ENCODE data around the gene STRA6. TPM values are rescaled to one million over a fixed set of nuclear protein-coding genes. Genes with fewer than 3 reads are reported as not detected.

Gene STRA6
- total and polyA plus RNA-seq, 3 donors from 2014 or later, result 4.1 to 14.1 (median 9.3) TPM

DNA sequence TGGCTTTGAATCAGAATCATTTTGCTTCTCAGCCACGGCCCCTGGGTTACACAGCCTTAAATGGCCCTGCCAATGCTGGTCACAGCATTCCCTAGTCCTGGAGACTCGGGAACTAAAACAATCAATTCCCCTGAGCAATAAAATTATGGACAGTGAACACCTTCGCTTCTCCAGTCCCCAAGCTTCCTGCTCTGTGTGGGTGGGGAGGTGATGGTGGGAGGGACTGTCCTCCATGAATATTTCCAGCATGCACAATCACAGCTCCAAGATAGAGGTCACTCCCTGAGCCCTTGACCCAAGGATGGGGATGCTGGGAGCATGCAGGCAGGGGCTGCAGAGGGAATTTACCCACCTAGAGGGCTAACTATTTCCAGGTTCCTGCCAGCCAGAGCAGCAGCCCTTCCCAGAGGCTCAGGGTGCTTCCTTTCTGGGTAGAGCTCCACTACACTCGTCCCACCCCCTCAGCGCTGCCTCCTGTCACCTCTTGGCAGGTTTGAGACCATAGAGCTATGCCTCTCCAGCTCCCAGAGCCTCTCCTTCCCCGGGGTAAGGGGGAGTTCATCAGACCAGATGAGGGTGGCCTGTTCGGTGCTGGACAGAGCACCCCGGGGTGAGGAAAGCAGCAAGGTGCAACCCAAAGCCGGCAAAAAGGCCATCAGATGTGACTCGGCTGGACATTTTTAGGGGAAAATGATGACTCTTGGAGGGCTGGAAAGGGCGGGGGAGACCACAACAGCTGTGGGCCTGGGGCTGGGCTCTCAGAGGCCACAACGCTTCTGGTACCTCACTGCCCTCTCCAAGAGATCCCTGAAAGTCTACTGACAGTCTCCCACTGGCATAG lies 19.0 kb upstream of the STRA6 start:
- Histone ChIP-seq H3K4me1 (peaks cover 14% of the 10 kb centered on the region), H3K36me3 (ENCODE audit: low read depth, missing control alignments) (no peaks in the 10 kb centered on the region), H3K27ac (no peak overlapping the region), H3K4me3 (no peak overlapping the region), H3K27me3 (no peaks in the 10 kb centered on the region), H3K9me3 (no peaks in the 10 kb centered on the region)
- TF ChIP-seq, protein P1, sequence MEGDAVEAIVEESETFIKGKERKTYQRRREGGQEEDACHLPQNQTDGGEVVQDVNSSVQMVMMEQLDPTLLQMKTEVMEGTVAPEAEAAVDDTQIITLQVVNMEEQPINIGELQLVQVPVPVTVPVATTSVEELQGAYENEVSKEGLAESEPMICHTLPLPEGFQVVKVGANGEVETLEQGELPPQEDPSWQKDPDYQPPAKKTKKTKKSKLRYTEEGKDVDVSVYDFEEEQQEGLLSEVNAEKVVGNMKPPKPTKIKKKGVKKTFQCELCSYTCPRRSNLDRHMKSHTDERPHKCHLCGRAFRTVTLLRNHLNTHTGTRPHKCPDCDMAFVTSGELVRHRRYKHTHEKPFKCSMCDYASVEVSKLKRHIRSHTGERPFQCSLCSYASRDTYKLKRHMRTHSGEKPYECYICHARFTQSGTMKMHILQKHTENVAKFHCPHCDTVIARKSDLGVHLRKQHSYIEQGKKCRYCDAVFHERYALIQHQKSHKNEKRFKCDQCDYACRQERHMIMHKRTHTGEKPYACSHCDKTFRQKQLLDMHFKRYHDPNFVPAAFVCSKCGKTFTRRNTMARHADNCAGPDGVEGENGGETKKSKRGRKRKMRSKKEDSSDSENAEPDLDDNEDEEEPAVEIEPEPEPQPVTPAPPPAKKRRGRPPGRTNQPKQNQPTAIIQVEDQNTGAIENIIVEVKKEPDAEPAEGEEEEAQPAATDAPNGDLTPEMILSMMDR (IDR thresholded peaks at IDR 0.05), result no peak
- TF ChIP-seq POLR2A (IDR thresholded peaks at IDR 0.05), result no peak
- intact Hi-C loops (cut with DNase I; ENCODE audit: low total_unique reads), result no loop called here
- no peak for DNase-seq
- 50 to 60% methylated on average over 10 to 12 of the region's 12 CpGs for WGBS, 2 donors

DNA sequence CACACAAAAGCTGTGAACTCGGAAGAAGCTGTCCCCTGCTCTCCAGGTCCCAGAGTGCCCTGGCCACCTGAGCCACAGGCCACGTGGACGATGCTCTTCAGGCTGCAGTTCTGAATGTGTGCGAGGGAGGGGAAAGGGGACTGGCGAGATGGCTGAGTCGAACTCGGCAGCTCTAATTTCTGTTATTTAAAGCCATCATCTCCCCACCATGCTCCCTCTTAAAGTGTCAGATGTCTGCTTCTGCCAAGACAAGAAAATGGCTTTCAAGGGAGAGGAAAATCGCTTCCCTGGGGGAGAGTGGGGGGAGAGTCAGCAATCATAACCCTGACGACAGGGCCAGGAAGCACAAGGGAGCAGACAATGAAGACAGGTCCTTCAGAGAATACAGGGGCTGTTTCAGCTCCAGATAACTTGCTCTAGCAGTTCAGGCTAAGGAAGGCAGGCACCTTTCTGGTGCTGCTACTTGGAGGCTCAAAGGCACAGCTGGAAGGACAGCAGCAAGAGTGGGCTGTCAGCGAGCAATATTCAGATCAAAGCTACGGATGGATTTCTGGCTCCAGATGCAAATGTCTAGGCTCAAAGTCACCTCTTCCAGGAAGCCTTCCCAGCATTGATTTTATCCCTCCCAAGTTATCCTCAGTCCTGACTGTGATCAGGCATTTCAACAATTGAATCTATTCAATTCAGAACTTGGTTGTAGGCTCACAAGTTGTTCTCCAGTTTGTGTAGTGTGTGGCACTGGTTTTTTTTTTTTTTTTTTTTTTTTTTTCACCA lies 18.1 kb upstream of the STRA6 start:
- TF ChIP-seq, protein P1 (IDR thresholded peaks at IDR 0.05), result no peak
- no peak for TF ChIP-seq POLR2A (IDR thresholded peaks at IDR 0.05)
- intact Hi-C loops (cut with DNase I; ENCODE audit: low total_unique reads), result no loop called here
- Histone ChIP-seq H3K4me1 (peaks cover 14% of the 10 kb centered on the region), H3K9me3 (no peaks in the 10 kb centered on the region), H3K36me3 (ENCODE audit: low read depth, missing control alignments) (no peaks in the 10 kb centered on the region), H3K27me3 (no peaks in the 10 kb centered on the region), H3K27ac (no peak overlapping the region), H3K4me3 (no peak overlapping the region)
- WGBS, 2 donors, result 77 to 86% methylated on average over 9 to 11 of the region's 11 CpGs
- DNase-seq, result no peak

DNA sequence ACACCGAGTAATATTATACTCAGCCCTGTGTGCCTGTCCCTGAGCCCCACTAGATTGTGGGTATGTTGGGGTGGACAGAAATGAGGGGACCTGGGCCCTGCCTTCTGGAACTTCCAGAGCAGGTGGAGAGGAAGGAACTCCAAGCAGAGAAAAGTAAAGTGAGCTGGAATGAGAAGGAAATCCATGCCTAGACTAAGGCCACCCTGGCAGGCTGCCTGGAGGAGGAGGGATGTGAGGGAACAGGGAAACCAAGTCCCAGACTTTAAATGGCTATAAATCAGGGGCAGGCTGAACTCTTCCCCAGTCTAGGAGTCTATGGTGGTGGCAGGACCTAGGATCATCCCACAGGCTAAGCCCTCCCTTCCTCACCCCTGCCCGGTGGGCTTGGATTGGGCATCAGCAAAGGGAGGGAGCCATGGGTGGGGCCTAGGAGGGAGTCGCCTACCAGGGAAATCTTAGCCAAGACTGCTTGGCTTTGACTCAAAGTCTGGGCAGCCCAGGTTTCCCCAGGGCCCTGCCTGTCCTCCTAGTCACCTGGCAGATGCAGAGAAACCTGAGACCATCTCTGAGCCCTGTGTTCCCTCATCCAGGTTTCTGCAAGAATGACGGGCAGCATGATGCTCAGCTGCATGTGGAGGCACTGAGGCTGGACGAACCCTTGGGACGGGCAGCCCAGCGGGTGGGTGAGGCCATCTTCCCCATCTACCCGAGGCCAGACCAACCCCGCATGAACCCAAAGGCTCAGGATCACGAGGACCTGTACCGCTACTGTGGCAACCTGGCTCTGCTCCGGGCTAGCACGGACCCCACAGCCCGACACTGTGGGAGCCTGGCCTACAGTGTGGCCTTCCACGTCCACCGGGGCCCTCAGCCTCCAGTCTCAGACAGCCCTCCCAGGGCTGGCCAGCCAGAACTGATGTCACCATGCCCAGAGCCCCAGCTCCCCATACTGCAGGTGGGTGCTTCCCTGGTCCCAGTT lies 15.6 kb upstream of the STRA6 start:
- Histone ChIP-seq H3K27me3 (no peaks in the 10 kb centered on the region), H3K4me3 (no peak overlapping the region), H3K27ac (no peak overlapping the region), H3K4me1 (peaks cover 14% of the 10 kb centered on the region), H3K9me3 (no peaks in the 10 kb centered on the region), H3K36me3 (ENCODE audit: low read depth, missing control alignments) (no peaks in the 10 kb centered on the region)
- WGBS, 2 donors, result 80 to 90% methylated on average over 5 to 16 of the region's 16 CpGs
- intact Hi-C loops (cut with DNase I; ENCODE audit: low total_unique reads), result no loop called here
- no peak for TF ChIP-seq POLR2A (IDR thresholded peaks at IDR 0.05)
- TF ChIP-seq, protein P1 (IDR thresholded peaks at IDR 0.05), result no peak
- DNase-seq, result no peak

DNA sequence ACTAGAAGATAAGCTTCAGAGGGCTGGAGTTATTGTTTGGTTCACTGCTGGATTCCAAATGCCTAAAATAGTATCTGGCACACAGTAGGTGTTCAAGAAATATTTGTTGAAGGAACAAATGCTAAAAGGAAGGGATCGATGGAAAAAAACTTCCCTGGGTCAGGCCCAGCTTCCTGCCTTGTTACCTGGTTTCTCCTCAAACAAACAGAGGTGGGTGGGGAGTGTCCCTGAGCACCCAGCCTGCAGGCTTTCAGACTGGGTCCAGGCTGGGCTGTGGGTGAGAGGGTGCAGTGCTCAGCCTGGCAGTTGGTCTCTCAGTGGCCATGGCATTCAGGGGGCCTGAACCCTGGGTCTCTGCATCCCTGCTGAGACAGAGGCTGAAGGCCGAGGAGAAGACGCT lies 14.4 kb upstream of the STRA6 start:
- H3K9me3 ChIP-seq, result no peaks in the 10 kb centered on the region
- intact Hi-C loops (cut with DNase I; ENCODE audit: low total_unique reads), result no loop called here
- WGBS, 2 donors, result 63 to 96% methylated on average over 1 to 3 of the region's 3 CpGs

More for the DNA sequence above, 14.4 kb upstream of the STRA6 start:
- TF ChIP-seq POLR2A (IDR thresholded peaks at IDR 0.05), result no peak
- TF ChIP-seq, protein P1 (IDR thresholded peaks at IDR 0.05), result no peak
- Histone ChIP-seq H3K27me3 (no peaks in the 10 kb centered on the region), H3K27ac (no peak overlapping the region), H3K36me3 (ENCODE audit: low read depth, missing control alignments) (no peaks in the 10 kb centered on the region), H3K4me3 (no peak overlapping the region), H3K4me1 (peaks cover 7% of the 10 kb centered on the region)
- DNase-seq, result no peak
